MV-4-11 (cell line): ENCODE measurements around the gene SYT14.
"Not testable (repeated sequence)": the region's sequence is repeated elsewhere in the genome, so short reads cannot be mapped to it uniquely, and the experiment has no call there.

Experiments
- DNase-seq: peaks from one replicate; lab custom pipeline; 2025; lab: John Stamatoyannopoulos, UW

Gene SYT14

GRCh38 chr1:209937996-209938959 is at the start of gene SYT14:
SYT14 (plus strand) TSS chr1:209938217; CDS start chr1:209938265, 48 bp downstream.
- no peak for DNase-seq

- DNase-seq, result not testable (repeated sequence)
These were observed 49.5 kb upstream of the SYT14 start for GRCh38 chr1:209888291-209889076.

DNA sequence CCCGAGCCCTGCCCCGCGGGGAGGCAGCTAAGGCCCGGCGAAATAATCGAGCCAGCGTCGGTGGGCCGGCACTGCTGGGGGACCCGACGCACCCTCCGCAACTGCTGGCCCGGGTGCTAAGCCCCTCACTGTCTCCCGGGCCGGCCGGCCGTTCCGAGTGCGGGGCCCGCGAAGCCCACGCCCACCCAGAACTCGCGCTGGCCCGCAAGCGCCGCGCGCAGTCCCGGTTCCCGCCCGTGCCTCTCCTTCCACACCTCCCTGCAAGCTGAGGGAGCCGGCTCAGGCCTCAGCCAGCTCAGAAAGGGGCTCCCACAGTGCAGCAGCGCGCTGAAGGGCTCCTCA is 49.0 kb upstream of the SYT14 start:
- no peak for DNase-seq

- DNase-seq, result no peak
These were observed 47.2 kb upstream of the SYT14 start for GRCh38 chr1:209890641-209891330.

DNA sequence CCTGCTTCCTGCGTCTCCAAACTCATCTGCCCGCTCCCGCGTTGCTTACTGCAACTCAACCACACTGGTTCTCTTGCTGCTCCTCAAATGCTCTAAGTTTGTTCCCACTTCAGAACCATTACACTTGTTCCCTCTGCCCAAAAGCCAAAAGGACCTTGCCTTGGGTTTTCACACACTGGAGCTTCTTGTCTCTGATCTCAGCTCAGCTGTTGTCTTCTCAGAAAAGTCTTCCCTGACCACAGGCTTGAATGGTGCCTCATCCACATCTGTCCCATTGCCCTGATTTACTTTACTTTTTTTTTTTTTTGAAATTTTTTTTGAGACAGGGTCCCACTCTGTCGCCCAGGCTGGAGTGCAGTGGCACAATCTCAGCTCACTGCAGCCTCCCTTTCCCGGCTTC is 44.3 kb upstream of the SYT14 start:
- DNase-seq, result no peak

DNA sequence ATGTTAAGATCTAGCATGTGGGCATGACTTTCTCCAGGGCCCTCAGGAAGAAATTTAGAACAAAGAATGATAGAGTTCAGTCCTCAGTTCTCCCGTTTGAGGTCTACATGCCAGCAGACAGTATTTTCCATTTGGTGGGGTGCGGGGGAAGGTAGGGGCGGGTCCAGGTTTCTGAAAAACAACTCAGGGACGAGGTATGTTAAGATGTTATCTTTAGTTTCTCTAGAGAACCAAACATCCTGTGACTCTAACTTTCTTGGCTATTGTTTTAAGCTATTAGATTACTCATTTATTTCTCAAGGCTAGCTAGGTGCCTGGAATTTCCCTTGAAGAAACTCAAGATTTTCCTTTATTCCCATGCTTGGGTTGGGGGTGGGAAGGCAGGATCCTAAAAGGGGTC is 42.3 kb upstream of the SYT14 start:
- DNase-seq, result no peak

DNA sequence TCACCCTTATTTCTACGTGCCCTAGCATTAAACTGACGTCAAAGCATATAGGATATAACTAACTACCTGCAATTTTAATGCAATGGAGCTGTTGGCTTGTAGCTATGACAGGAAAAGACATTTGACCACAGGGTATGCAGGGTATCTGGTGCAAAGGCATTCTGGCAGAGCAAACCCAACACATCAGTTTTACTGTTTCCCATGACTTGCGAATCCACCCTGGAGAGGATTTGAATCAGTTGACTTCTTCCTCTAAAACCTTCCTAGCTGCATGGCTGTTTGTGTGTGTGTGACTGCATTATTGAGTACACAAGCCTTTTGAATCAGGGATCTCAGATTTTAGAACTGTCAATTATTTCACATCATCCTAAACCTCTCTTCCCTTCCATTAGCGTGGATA is 41.7 kb upstream of the SYT14 start:
- DNase-seq, result no peak

DNA sequence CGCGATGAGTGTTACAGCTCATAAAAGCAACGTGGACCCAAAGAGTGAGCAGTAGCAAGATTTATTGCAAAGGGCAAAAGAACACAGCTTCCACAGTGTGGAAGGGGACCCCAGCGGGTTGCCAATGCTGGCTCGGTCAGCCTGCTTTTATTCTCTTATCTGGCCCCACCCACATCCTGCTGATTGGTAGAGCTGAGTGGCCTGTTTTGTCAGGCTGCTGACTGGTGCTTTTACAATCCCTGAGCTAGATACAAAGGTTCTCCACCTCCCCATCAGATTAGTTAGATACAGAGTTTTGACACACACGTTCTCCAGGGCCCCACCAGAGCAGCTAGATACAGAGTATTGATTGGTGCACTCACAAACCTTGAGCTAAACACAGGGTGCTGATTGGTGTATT is 39.7 kb upstream of the SYT14 start:
- not testable (repeated sequence) for DNase-seq

DNA sequence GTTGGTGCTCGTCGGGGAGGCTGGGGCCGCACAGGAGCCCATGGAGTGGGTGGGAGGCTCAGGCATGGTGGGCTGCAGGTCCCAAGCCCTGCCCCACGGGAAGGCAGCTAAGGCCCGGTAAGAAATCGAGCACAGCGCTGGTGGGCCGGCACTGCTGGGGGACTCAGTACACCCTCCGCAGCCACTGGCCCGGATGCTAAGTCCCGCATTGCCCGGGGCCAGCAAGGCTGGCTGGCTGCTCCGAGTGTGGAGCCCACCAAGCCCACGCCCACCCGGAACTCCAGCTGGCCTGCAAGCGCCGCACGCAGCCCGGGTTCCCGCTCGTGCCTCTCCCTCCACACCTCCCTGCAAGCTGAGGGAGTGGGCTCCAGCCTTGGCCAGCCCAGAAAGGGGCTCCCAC is 39.2 kb upstream of the SYT14 start:
- DNase-seq, result not testable (repeated sequence)

DNA sequence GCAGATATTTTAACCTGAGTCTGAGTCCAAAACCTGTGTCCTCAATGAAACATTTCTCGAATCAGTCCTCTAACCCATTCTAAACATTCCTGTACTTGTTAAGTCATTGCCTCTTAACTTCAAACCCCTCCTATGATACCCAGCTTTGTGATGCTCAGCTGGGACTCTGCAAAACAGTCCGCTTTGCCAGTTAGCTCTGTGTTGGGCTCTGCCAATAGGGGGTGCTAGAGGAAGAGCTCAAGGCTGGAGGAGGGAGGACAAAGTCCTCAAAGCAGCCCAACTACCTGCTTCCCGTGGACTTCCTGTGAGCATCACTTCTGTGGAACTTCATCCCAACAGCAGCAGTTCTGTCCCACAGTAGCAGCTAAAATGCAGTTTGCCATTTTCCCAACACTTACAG is 38.1 kb upstream of the SYT14 start:
- no peak for DNase-seq

- no peak for DNase-seq
These were observed 37.3 kb upstream of the SYT14 start for GRCh38 chr1:209900734-209901133.

GRCh38 chr1:209901211-209901610 is 36.8 kb upstream of the SYT14 start:
- DNase-seq, result no peak

- DNase-seq, result not testable (repeated sequence)
These were observed 33.2 kb upstream of the SYT14 start for GRCh38 chr1:209904774-209905173.

- no peak for DNase-seq
These were observed 26.3 kb upstream of the SYT14 start for GRCh38 chr1:209911746-209912145.

- DNase-seq, result no peak
These were observed 25.7 kb upstream of the SYT14 start for GRCh38 chr1:209912306-209912705.

DNA sequence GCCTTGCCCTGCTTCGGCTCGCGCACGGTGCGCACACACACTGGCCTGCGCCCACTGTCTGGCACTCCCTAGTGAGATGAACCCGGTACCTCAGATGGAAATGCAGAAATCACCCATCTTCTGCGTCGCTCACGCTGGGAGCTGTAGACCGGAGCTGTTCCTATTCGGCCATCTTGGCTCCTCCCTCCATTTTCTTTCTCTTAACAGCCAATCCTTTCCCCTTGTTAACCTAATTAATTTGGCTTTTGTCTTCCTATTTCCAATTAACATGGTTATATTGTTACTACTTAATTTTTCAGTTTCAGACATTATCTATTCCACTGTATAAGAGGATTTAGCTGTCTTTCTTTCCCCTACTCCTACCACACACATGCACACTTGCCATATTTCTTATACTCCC is 18.4 kb upstream of the SYT14 start:
- DNase-seq, result not testable (repeated sequence)

DNA sequence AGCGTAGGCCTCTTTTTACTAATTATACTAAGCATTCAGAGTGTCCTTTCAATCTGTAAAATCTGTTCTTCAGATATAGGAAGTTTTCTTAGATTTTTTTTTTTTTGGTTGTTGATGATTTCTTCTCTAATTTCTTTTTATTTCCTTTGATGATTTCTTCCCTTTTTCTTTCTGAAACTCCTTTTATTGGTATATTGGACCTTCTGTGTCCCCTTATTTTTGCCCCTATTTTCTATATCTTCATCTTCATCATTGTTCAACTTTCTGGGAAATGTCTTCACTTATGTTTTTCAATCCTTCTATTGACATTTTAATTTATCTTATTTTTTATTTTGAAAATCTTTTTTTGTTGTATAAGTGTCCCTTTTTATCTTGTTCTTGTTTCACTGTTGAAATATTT is 17.2 kb upstream of the SYT14 start:
- no peak for DNase-seq

DNA sequence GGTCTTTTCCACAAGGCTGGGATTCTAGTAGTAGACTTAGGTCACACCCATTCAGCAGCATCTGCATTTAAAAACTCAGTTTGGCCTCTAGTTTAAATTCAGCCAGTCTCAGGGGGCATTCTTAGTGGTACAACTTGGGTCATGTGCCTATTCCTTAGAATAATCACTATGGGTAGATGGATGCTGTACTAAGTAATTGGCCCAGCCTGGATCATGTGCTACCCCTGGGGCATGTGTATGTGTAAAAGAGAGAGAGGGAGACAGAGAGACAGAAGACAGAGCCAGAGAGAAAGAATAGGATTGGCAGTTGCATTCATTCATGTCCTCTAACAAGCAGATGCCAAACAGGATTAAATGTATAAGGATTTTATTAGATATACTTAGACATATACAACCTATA is 13.6 kb upstream of the SYT14 start:
- DNase-seq, result no peak

GRCh38 chr1:209926045-209926444 is 12.0 kb upstream of the SYT14 start:
- DNase-seq, result no peak

DNA sequence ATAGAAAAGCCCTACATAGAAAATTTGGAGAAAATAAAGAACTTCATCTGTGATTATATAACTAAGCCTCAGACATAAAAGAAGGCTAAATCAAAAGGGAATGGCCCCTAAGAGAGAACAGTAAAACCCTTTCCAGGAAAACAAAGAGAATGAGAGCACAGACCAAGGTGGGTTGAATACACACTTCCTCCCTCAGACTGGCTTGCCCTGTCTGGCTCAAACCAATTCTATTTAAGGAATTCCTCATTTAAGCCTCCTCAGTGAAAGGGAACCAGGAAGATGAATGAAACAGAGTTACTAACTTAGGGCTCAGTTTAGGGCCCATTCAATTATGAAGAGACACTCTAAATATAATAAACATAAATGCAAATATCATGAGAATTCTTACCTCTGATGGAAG is 10.6 kb upstream of the SYT14 start:
- peak; percentile 25 for DNase-seq

DNA sequence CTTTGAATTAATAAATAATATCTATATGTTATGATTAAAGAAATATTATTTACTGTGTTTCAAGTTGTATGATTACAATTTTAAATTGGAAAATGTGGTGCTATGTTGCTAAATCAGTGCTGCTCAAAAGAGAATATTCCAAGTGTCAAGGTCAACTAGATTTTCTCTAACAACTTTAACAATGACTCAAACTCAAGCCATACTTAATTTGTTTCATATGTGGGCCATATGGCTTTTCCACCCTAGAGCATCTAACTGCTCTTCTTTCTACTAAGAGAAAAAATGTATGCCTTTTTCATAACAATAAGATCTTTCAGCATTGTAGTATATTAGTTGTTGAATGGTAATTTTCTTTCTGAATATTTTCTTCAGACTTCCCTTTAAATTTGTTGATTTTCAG is 8.3 kb upstream of the SYT14 start:
- no peak for DNase-seq

DNA sequence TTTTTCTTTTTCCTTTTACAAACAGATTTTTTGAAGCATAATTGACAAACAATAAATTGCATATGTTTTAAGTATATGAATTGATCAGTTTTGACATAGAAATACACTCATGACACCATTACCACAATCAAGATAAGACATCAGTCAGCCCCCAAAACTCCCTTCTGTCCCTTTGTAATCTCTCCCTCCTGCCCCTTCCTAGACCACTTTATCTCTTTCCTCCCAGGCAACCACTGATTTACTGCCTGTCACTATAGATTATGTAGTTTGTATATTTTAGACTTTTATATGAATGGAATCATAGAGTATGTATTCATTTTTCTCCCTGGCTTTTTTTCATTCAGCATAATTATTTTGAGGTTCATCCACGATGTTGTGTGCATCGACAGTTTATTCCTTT is 6.9 kb upstream of the SYT14 start:
- no peak for DNase-seq

DNA sequence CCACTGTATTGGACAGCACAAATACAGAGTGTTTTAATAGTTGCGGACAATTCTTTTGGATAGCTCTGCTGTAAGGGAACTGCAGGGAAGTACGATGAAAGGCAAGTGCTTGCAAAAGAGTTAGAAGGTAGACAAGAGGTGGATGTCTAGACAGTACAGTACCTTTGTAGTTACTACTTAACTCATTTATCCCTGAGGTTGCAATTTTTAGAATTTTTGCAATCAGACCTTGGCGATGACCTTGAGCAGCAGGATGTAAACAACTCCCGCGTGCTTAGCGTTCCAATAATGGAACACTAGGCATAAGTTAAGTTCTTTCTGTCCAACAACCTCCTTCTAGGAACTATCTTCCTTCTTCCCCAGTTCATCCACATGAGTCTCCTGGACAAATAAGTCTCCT is 1.9 kb upstream of the SYT14 start:
- no peak for DNase-seq
